CD14-positive monocyte (primary cell): ENCODE results near the gene MC4R. TPM values are rescaled to one million over a fixed set of nuclear protein-coding genes. Genes with fewer than 3 reads are reported as not detected.

ENCODE experiments used
- DNase-seq, 3 donors: peaks; one replicate each; pipeline ENCODE4 v3.0.0-alpha.2; 2011 to 2022
- H2AFZ ChIP-seq: 2 replicates; pipeline ENCODE4 v1.6.0; 2012; ENCODE audit warnings: mild to moderate bottlenecking, low read depth, low read length, inconsistent platforms; ENCODE audit not compliant: insufficient read depth, poor library complexity, severe bottlenecking
- H3K27ac ChIP-seq, 2 donors: 1 replicate in 1 of 2; 2 replicates in 1 of 2; pipeline ENCODE4 v1.5.1; 2012 to 2013; ENCODE audit warnings: low read length in 2 of 2, control low read depth in 1 of 2, inconsistent platforms in 1 of 2, low read depth in 1 of 2, mild to moderate bottlenecking in 1 of 2
- H3K27me3 ChIP-seq, 2 donors: one replicate each; pipeline versions ENCODE4 v1.6.0 to v1.6.1; 2011 to 2013; ENCODE audit warnings: low read length in 2 of 2; ENCODE audit not compliant: control insufficient read depth in 2 of 2, insufficient read depth in 2 of 2
- H3K36me3 ChIP-seq, 2 donors: replicated peaks in 1 of 2; 1 replicate in 1 of 2; 2 replicates in 1 of 2; pipeline versions ENCODE4 v1.5.1 to v1.6.1; 2012 to 2013; ENCODE audit warnings: low read length in 2 of 2, control low read depth in 1 of 2, inconsistent platforms in 1 of 2, mild to moderate bottlenecking in 1 of 2; ENCODE audit not compliant: insufficient read depth in 2 of 2, control insufficient read depth in 1 of 2
- H3K4me1 ChIP-seq, 2 donors: 1 replicate in 1 of 2; 2 replicates in 1 of 2; pipeline versions ENCODE4 v1.5.1 to v1.6.1; 2012 to 2013; ENCODE audit warnings: low read length in 2 of 2, control low read depth in 1 of 2, inconsistent platforms in 1 of 2, mild to moderate bottlenecking in 1 of 2, moderate library complexity in 1 of 2; ENCODE audit not compliant: insufficient read depth in 2 of 2, control insufficient read depth in 1 of 2
- H3K4me2 ChIP-seq: replicated peaks from 2 replicates; pipeline ENCODE3; 2012; ENCODE audit warnings: low read length, moderate library complexity, mild to moderate bottlenecking; ENCODE audit not compliant: poor library complexity, severe bottlenecking; ENCODE audit errors: extremely low read depth
- H3K4me3 ChIP-seq, 3 experiments: fragments of 200-600 bp in 1 of 3; sonication (generic) in 1 of 3; replicated peaks in 1 of 3; 1 replicate in 2 of 3; 2 replicates in 1 of 3; pipeline ENCODE4 v1.5.1; 2011 to 2013; ENCODE audit warnings: low read length in 3 of 3, mild to moderate bottlenecking in 3 of 3, control low read depth in 2 of 3, low read depth in 2 of 3, inconsistent platforms in 1 of 3, moderate library complexity in 1 of 3
- H3K79me2 ChIP-seq: 2 replicates; pipeline ENCODE4 v1.6.0; 2012; ENCODE audit warnings: mild to moderate bottlenecking, control low read depth, inconsistent platforms, low read length, moderate library complexity; ENCODE audit not compliant: insufficient read depth
- H3K9ac ChIP-seq: 2 replicates; pipeline ENCODE4 v1.6.0; 2017; ENCODE audit warnings: low read length, mild to moderate bottlenecking; ENCODE audit not compliant: insufficient read depth, poor library complexity, severe bottlenecking
- H3K9me3 ChIP-seq, 2 donors: replicated peaks in 1 of 2; 1 replicate in 1 of 2; 2 replicates in 1 of 2; pipeline versions ENCODE4 v1.5.1 to v1.6.1; 2012 to 2013; ENCODE audit warnings: low read length in 2 of 2, control low read depth in 1 of 2; ENCODE audit not compliant: control insufficient read depth in 1 of 2, insufficient read depth in 1 of 2
- H4K20me1 ChIP-seq: 2 replicates; pipeline ENCODE4 v1.6.0; 2012; ENCODE audit warnings: mild to moderate bottlenecking, low read length, control low read depth, moderate library complexity; ENCODE audit not compliant: insufficient read depth
- H3K27ac Mint-ChIP-seq, 7 donors: one replicate each; pipeline ENCODE4 v1.8.0; 2020; ENCODE audit warnings: mild to moderate bottlenecking in 7 of 7, mixed read lengths in 7 of 7, moderate library complexity in 6 of 7, inconsistent platforms in 2 of 7
- H3K27me3 Mint-ChIP-seq, 3 donors: one replicate each; pipeline ENCODE4 v1.8.0; 2021 to 2022; ENCODE audit warnings: low read depth in 3 of 3, mild to moderate bottlenecking in 3 of 3, mixed read lengths in 3 of 3, moderate library complexity in 3 of 3, inconsistent platforms in 1 of 3
- H3K36me3 Mint-ChIP-seq, 2 donors: one replicate each; pipeline ENCODE4 v1.8.0; 2020; ENCODE audit warnings: mixed read lengths in 2 of 2, inconsistent platforms in 1 of 2, mild to moderate bottlenecking in 1 of 2
- H3K4me1 Mint-ChIP-seq: one replicate; pipeline ENCODE4 v1.8.0; 2020; ENCODE audit warnings: mild to moderate bottlenecking, mixed read lengths
- H3K4me3 Mint-ChIP-seq, 2 donors: one replicate each; pipeline ENCODE4 v1.8.0; 2020; ENCODE audit warnings: mild to moderate bottlenecking in 2 of 2, mixed read lengths in 2 of 2, moderate library complexity in 1 of 2
- H3K9me3 Mint-ChIP-seq, 7 donors: one replicate each; pipeline ENCODE4 v1.8.0; 2020 to 2022; ENCODE audit warnings: mixed read lengths in 7 of 7, mild to moderate bottlenecking in 6 of 7, moderate library complexity in 6 of 7, inconsistent platforms in 2 of 7
- WGBS: methylation state at CpG from one replicate; pipeline ENCODE4 v1.1.5; 2013; ENCODE audit warnings: missing lambda C conversion rate; ENCODE audit not compliant: insufficient coverage; 5-methylcytosine and 5-hydroxymethylcytosine counted together
- intact Hi-C, 2 donors: fragments of 100-400 bp; cut with micrococcal nuclease; formaldehyde crosslinking; loops; one replicate each; pipeline versions ENCODE4 v1.15.0 to v1.15.1; 2023
- polyA plus RNA-seq, 3 donors: library from polyadenylated mRNA; depleted of rRNA in 1 of 3; unstranded in 2 of 3; stranded (reverse) in 1 of 3; fragments of 300-500 nt in 2 of 3; fragments of >200 nt in 1 of 3; fragmentation: Illumina TruSeq in 2 of 3; gene quantifications; 1 replicate in 2 of 3; 2 replicates in 1 of 3; pipeline ENCODE4 v1.2.3, GENCODE V29; 2012 to 2021
- TF ChIP-seq, protein P1 (sequence below): fragments of 200-600 bp; IDR thresholded peaks from one replicate; pipeline ENCODE4 v1.8.0; 2022; ENCODE audit warnings: antibody characterized with exemption, mild to moderate bottlenecking

MC4R gene
- polyA plus RNA-seq, 3 donors: not detected

DNA sequence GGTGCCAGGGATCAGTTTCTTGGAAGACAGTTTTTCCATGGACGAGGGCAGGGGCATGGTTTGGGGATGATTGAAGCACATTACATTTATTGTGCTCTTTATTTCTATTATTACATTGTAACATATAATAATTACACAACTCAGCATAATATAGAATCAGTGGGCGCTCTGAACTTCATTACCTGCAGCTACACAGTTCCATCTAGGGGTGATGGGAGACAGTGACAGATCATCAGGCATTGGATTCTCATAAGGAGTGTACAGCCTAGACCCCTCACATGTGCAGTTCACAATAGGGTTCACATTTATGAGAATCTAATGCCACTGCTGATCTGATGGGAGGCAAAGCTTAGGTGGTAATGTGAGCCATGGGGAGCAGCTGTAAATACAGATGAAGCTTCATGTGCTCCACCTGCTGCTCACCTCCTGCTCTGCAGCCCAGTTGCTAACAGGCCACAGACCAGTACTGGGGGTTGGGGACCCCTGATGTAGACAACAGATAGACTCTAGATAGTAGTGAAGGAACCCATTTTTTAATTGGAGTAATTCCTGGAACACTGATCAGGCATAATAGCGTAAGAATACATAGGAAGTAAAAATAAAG is 41.5 kb upstream of the MC4R start:
- H2AFZ ChIP-seq: no peak overlapping the region
- Mint-ChIP-seq H3K4me3 (no peak overlapping the region), H3K27me3 (peaks cover 2 to 3% (median 2%) of the 10 kb centered on the region in 3 donors), H3K27ac (no peak overlapping the region), H3K36me3 (no peaks in the 10 kb centered on the region), H3K9me3 (peaks cover 0 to 5% (median 0%) of the 10 kb centered on the region in 7 donors), H3K4me1 (no peaks in the 10 kb centered on the region)
- H3K4me1 ChIP-seq: no peaks in the 10 kb centered on the region
- H3K27me3 ChIP-seq: no peaks in the 10 kb centered on the region
- H3K79me2 ChIP-seq: no peaks in the 10 kb centered on the region
- no peak overlapping the region for H3K4me3 ChIP-seq
- DNase-seq: no peak
- TF ChIP-seq, protein P1, sequence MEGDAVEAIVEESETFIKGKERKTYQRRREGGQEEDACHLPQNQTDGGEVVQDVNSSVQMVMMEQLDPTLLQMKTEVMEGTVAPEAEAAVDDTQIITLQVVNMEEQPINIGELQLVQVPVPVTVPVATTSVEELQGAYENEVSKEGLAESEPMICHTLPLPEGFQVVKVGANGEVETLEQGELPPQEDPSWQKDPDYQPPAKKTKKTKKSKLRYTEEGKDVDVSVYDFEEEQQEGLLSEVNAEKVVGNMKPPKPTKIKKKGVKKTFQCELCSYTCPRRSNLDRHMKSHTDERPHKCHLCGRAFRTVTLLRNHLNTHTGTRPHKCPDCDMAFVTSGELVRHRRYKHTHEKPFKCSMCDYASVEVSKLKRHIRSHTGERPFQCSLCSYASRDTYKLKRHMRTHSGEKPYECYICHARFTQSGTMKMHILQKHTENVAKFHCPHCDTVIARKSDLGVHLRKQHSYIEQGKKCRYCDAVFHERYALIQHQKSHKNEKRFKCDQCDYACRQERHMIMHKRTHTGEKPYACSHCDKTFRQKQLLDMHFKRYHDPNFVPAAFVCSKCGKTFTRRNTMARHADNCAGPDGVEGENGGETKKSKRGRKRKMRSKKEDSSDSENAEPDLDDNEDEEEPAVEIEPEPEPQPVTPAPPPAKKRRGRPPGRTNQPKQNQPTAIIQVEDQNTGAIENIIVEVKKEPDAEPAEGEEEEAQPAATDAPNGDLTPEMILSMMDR: no peak
- no peak overlapping the region for H3K9ac ChIP-seq
- H4K20me1 ChIP-seq: no peaks in the 10 kb centered on the region
- H3K27ac ChIP-seq: no peak overlapping the region
- intact Hi-C loops: no loop called here
- no CpG with 5 or more reads among the region's 3 CpGs for WGBS
- H3K4me2 ChIP-seq: no peak overlapping the region
- H3K9me3 ChIP-seq: no peaks in the 10 kb centered on the region
- H3K36me3 ChIP-seq: no peaks in the 10 kb centered on the region

DNA sequence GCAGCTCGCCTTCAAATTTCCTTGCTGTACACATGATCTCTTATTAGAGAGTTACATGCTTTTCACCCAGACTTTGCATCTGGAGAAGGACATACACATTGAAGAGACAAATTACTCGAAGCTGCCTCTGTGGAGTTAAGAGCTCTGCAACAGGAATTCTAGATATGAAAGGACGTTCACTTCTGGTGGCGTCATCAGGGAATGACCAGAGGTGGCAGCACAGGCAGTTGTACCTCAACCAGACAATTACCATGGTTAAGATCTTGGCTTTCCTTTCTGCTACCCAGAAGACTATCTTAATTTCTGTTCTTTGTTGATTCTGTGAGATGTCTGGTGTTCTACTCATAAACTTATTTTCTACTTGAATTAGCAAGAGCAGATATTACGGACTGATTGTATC is 39.1 kb upstream of the MC4R start:
- H3K4me2 ChIP-seq: no peak overlapping the region
- no peak for DNase-seq
- TF ChIP-seq, protein P1: no peak
- H3K4me3 Mint-ChIP-seq: no peak overlapping the region
- no peaks in the 10 kb centered on the region for H4K20me1 ChIP-seq
- intact Hi-C loops: no loop called here
- no peak overlapping the region for H3K27ac ChIP-seq
- peaks cover 0 to 2% (median 2%) of the 10 kb centered on the region in 3 donors for H3K27me3 Mint-ChIP-seq
- H3K27me3 ChIP-seq: no peaks in the 10 kb centered on the region
- no peaks in the 10 kb centered on the region for H3K79me2 ChIP-seq
- no peaks in the 10 kb centered on the region for H3K9me3 ChIP-seq
- H3K9me3 Mint-ChIP-seq: peaks cover 0 to 5% (median 0%) of the 10 kb centered on the region in 7 donors
- H3K36me3 ChIP-seq: no peaks in the 10 kb centered on the region
- no peak overlapping the region for H2AFZ ChIP-seq
- no CpG with 5 or more reads among the region's 5 CpGs for WGBS
- no peak overlapping the region for H3K9ac ChIP-seq
- no peaks in the 10 kb centered on the region for H3K4me1 ChIP-seq
- no peaks in the 10 kb centered on the region for H3K4me1 Mint-ChIP-seq
- no peak overlapping the region for H3K27ac Mint-ChIP-seq
- H3K4me3 ChIP-seq: no peak overlapping the region
- no peaks in the 10 kb centered on the region for H3K36me3 Mint-ChIP-seq
